ENCODE measurements around the gene ATP5PD.
"Not testable (repeated sequence)": the region's sequence is repeated elsewhere in the genome, so short reads cannot be mapped to it uniquely, and the experiment has no call there.

Gene ATP5PD

GRCh38 chr17:75051941-75052340 is 5.2 kb upstream of the ATP5PD start:
- no peak for TF ChIP-seq CTCF (IDR thresholded peaks at IDR 0.05; ENCODE audit: low read depth, low read length)
- in situ Hi-C loops (cut with HindIII; ENCODE audit: low sequenced_read_pairs) = no loop called here
- no peak overlapping the region for H3K4me3 ChIP-seq (ENCODE audit: low read depth, low read length)
- DNase-seq (ENCODE audit: low read depth, low spot score) = no peak

GRCh38 chr17:75049706-75050105 is 2.9 kb upstream of the ATP5PD start:
- DNase-seq (ENCODE audit: low read depth, low spot score) = no peak
- in situ Hi-C loops (cut with HindIII; ENCODE audit: low sequenced_read_pairs) = no loop called here

GRCh38 chr17:75049057-75049456 is 2.3 kb upstream of the ATP5PD start:
- in situ Hi-C loops (cut with HindIII; ENCODE audit: low sequenced_read_pairs) = no loop called here
- no peak for TF ChIP-seq CTCF (IDR thresholded peaks at IDR 0.05; ENCODE audit: low read depth, low read length)
- no peak overlapping the region for H3K4me3 ChIP-seq (ENCODE audit: low read depth, low read length)
- DNase-seq (ENCODE audit: low read depth, low spot score) = no peak

More at GRCh38 chr17:75049706-75050105, 2.9 kb upstream of the ATP5PD start:
- no peak overlapping the region for H3K4me3 ChIP-seq (ENCODE audit: low read depth, low read length)
- no peak for TF ChIP-seq CTCF (IDR thresholded peaks at IDR 0.05; ENCODE audit: low read depth, low read length)

DNA sequence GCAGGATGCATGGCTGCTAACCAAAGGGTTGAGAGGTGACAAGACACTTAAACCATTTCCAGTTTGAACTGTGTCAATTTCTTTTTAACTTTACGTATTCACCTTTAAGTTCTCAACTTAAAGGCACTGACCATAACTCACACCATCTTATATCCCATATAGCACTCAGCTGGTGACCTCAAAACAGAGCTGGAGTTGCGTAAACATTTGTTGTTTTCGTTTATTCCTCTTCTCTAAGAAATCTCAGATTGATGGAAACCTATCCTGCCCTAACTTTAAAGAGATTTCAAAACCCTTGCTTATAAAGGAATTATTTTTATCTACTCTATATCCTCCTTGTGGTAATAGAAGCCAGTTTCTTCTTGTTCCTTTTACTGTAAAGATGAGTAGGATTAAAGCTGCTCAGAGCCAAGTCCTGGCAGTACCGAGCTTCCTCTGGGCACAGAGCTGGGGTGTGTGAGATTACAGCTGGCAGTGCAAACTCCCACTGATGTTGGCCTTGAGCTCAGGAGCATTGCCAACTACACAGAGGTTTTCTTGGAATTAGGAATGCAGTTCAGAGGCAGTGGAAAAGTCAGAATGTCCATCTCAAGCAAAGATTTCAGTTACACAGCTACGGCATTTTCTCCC is 1.6 kb upstream of the ATP5PD start:
- in situ Hi-C loops (cut with HindIII; ENCODE audit: low sequenced_read_pairs) = no loop called here
- peak overlapping the region; percentile 95 for H3K4me3 ChIP-seq (ENCODE audit: low read depth, low read length)
- no peak for DNase-seq (ENCODE audit: low read depth, low spot score)
- TF ChIP-seq CTCF (IDR thresholded peaks at IDR 0.05; ENCODE audit: low read depth, low read length) = no peak

- peak overlapping the region; percentile 95 for H3K4me3 ChIP-seq (ENCODE audit: low read depth, low read length)
- in situ Hi-C loops (cut with HindIII; ENCODE audit: low sequenced_read_pairs) = no loop called here
- no peak for TF ChIP-seq CTCF (IDR thresholded peaks at IDR 0.05; ENCODE audit: low read depth, low read length)
- DNase-seq (ENCODE audit: low read depth, low spot score) = no peak
Measured at GRCh38 chr17:75047398-75048098, 779 bp upstream of the ATP5PD start.

- DNase-seq (ENCODE audit: low read depth, low spot score); in situ Hi-C loops (cut with HindIII; ENCODE audit: low sequenced_read_pairs): not testable (repeated sequence)
- H3K4me3 ChIP-seq (ENCODE audit: low read depth, low read length) = peak overlapping the region; percentile 95
Measured at GRCh38 chr17:75045946-75046406, 793 bp downstream of the ATP5PD start.

DNA sequence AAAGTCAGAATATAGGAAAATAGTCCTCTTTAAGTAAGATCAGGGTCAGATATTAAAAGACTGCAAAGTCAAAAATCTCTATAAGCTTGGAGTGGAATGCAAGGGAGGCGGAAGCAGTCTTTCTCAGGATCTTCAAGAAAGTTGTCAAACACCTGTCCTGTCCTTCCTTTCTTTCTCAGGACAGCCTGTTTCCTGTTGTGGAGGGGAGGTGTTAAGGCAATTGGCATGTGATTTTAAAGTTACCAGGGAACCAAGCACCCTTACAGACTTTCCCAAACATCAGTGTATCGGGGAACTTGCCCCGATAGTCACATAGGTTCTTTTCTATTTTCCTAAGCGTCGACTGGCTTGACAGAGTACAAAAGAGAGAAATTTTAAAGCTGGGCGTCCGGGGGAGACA is 2.1 kb downstream of the ATP5PD start:
- no peak for DNase-seq (ENCODE audit: low read depth, low spot score)
- no peak for TF ChIP-seq CTCF (IDR thresholded peaks at IDR 0.05; ENCODE audit: low read depth, low read length)
- in situ Hi-C loops (cut with HindIII; ENCODE audit: low sequenced_read_pairs) = no loop called here
- no peak overlapping the region for H3K4me3 ChIP-seq (ENCODE audit: low read depth, low read length)

GRCh38 chr17:75043789-75044188 is 3.0 kb downstream of the ATP5PD start:
- DNase-seq (ENCODE audit: low read depth, low spot score); H3K4me3 ChIP-seq (ENCODE audit: low read depth, low read length); in situ Hi-C loops (cut with HindIII; ENCODE audit: low sequenced_read_pairs): not testable (repeated sequence)

All from astrocyte of the spinal cord (primary cell).